Activated naive CD8-positive, alpha-beta T cell treated with anti-CD3 and anti-CD28 coated beads for 36 hours (primary cell): ENCODE measurements around the gene EIF2S3B. TPM values are rescaled to one million over a fixed set of nuclear protein-coding genes. Genes with fewer than 3 reads are reported as not detected.
A peak's percentile ranks its signal among the peaks of the same experiment; 100 is the strongest.
"Not testable (repeated sequence)": the region's sequence is repeated elsewhere in the genome, so short reads cannot be mapped to it uniquely, and the experiment has no call there.

Experiments used
- DNase-seq: peaks from one replicate; pipeline ENCODE4 v3.0.0; 2021
- H3K27ac Mint-ChIP-seq: one replicate; pipeline ENCODE4 v1.8.0; 2022; ENCODE audit warnings: mild to moderate bottlenecking, moderate library complexity, mixed read lengths
- H3K27me3 Mint-ChIP-seq: one replicate; pipeline ENCODE4 v1.8.0; 2022; ENCODE audit warnings: mild to moderate bottlenecking, mixed read lengths
- H3K36me3 Mint-ChIP-seq: one replicate; pipeline ENCODE4 v1.8.0; 2021; ENCODE audit warnings: mild to moderate bottlenecking, mixed read lengths
- H3K4me1 Mint-ChIP-seq: one replicate; pipeline ENCODE4 v1.8.0; 2021; ENCODE audit warnings: mixed read lengths
- H3K4me3 Mint-ChIP-seq: one replicate; pipeline ENCODE4 v1.8.0; 2022; ENCODE audit warnings: mild to moderate bottlenecking, moderate library complexity, mixed read lengths
- H3K9me3 Mint-ChIP-seq: one replicate; pipeline ENCODE4 v1.8.0; 2022; ENCODE audit warnings: mixed read lengths
- total RNA-seq, 2 experiments: library from RNA; stranded (reverse); gene quantifications; one replicate each; pipeline ENCODE4 v1.2.3, GENCODE V29; 2021

Gene EIF2S3B
- total RNA-seq, result 1 to 10 TPM; 2.4 to 2.6 TPM

DNA sequence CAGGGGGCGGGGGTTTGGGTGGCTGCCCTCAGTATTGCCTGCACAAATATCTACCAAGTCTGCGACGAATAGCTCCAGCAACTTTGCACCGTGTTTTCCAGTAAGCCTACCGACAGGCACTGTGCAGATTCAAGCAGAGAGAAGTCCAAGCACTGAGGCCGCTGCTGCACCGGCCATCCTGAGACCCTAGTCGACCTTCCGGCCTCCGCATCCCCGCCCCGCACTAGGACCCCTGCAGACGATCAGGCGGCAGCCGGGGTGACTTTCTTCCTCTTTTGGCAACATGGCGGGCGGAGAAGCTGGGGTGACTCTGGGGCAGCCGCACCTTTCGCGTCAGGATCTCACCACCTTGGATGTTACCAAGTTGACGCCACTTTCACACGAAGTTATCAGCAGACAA lies at the start of gene EIF2S3B:
Gene EIF2S3B (plus strand): TSS at position 271 of the 400 bp plus-strand sequence. CDS start 13 bp downstream, at position 284.
- Mint-ChIP-seq H3K4me3 (no peak within 1 kb of the TSS), H3K4me1 (peaks cover 33% of the 10 kb centered on the region), H3K36me3 (peaks cover 18% of the 10 kb centered on the region), H3K27me3 (no peaks in the 10 kb centered on the region), H3K27ac (no peak within 1 kb of the TSS), H3K9me3 (peaks cover 19% of the 10 kb centered on the region)
- no peak for DNase-seq

DNA sequence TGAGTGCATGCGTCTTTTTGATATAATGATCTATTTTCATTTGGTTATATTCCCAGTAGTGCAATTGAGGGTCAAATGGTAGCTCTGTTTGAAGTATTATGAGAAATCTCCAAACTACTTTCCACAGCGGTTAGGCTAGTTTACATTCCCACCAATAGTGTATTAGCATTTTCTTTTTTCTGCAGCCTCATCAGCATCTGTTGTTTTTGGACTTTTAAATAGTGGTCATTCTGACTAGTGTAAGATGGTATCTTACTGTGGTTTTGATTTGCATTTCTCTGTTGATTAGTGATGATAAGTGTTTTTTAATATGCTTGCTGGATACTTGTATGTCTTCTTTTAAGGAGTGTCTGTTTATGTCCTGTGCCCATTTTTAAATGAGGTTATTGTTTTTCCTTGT lies 48.8 kb upstream of the EIF2S3B start:
- Mint-ChIP-seq H3K27ac (no peak overlapping the region), H3K36me3 (peaks cover 29% of the 10 kb centered on the region), H3K27me3 (no peaks in the 10 kb centered on the region), H3K9me3 (peaks cover 50% of the 10 kb centered on the region), H3K4me3 (no peak overlapping the region), H3K4me1 (peaks cover 4% of the 10 kb centered on the region)
- no peak for DNase-seq

DNA sequence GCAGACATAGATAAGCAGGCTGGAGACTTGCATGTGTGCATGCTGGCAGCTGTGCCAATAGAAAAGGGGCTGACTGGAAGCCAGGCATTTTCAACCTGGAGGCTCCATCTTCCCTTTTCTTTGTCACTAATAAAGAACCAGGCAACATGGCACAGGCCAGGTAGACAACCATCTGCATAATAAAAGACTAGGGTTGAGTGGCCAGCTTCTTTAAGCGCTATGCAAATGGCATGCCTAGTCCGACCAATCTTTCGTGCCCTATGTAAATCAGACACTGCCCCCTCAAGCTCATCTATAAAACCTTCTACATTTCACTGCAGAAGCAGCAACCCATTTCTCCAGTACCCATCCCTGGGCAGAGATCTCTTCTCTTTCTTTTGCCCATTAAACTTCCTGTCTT lies 47.9 kb upstream of the EIF2S3B start:
- H3K9me3 Mint-ChIP-seq, result peaks cover 59% of the 10 kb centered on the region
- no peak overlapping the region for H3K27ac Mint-ChIP-seq
- H3K4me3 Mint-ChIP-seq, result no peak overlapping the region
- peaks cover 36% of the 10 kb centered on the region for H3K36me3 Mint-ChIP-seq
- H3K4me1 Mint-ChIP-seq, result peaks cover 4% of the 10 kb centered on the region
- no peak for DNase-seq
- no peaks in the 10 kb centered on the region for H3K27me3 Mint-ChIP-seq

DNA sequence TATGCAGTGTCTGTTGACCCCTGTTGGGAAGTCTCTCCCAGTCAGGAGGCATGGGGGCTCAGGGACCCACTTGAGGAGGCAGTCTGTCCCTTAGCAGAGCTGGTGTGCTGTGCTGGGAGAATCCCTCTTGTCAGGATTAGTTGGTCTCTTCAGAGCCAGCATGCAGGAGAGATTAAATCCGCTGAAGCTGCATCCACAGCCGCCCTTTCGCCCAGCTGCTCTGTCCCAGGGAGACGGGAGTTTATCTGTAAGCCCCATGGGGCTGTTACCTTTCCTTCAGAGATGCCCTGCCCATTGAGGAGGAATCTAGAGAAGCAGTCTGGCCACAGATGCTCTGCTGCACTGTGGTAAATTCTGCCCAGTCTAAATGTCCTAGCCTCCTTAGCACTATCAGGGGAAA lies 39.4 kb upstream of the EIF2S3B start:
- Mint-ChIP-seq H3K4me1 (no peaks in the 10 kb centered on the region), H3K27me3 (no peaks in the 10 kb centered on the region), H3K36me3 (peaks cover 36% of the 10 kb centered on the region), H3K9me3 (peaks cover 46% of the 10 kb centered on the region), H3K4me3 (no peak overlapping the region), H3K27ac (no peak overlapping the region)
- no peak for DNase-seq

DNA sequence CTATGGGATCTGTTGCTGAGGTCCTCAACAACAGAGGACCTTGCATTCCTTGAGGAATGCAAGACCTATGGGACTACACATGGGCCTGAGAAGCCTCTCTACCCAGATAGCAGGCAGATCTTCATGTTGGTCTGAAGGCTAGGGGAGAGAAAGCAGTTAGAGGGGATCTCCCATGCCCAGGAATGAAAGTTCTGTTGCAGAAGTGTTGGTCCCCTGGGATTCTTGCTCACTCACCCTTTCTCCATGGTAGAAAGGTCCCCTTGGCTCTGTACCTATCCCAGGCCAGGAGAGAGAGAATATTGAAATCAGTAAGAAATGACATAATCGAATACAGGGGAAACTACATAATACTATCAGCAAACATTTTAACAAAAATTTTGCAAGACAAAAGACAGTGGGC lies 36.0 kb upstream of the EIF2S3B start:
- Mint-ChIP-seq H3K4me1 (no peaks in the 10 kb centered on the region), H3K9me3 (peaks cover 40% of the 10 kb centered on the region), H3K27me3 (no peaks in the 10 kb centered on the region), H3K27ac (no peak overlapping the region), H3K4me3 (no peak overlapping the region), H3K36me3 (peaks cover 23% of the 10 kb centered on the region)
- DNase-seq, result no peak

DNA sequence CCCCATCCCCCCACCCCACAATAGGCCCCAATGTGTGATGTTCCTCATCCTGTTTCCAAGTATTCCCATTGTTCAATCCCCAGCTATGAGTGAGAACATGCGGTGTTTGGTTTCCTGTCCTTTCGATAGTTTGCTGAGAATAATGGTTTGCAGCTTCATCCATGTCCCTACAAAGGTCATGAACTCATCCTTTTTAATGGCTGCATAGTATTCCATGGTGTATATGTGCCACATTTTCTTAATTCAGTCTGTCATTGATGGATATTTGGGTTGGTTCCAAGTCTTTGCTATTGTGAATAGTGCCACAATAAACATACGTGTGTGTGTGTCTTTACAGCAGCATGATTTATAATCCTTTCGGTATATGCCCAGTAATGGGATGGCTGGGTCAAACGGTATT lies 32.9 kb upstream of the EIF2S3B start:
- not testable (repeated sequence) for H3K4me1 Mint-ChIP-seq, H3K4me3 Mint-ChIP-seq, H3K27me3 Mint-ChIP-seq, DNase-seq, H3K27ac Mint-ChIP-seq
- Mint-ChIP-seq H3K9me3 (peaks cover 41% of the 10 kb centered on the region), H3K36me3 (peaks cover 32% of the 10 kb centered on the region)

DNA sequence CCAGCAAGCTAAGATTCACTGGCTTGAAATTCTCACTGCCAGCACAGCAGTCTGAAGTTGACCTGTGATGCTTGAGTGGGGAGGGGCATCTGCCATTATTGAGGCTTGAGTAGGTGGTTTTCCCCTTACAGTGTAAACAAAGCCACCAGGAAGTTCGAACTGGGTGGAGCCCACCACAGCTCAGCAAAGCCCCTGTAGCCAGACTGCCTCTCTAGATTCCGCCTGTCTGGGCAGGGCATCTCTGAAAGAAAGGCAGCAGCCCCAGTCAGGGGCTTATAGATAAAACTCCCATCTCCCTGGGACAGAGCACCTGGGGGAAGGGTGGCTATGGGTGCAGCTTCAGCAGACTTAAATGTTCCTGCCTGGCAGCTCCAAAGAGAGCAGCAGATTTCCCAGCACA lies 23.8 kb upstream of the EIF2S3B start:
- H3K4me3 Mint-ChIP-seq, DNase-seq, H3K27me3 Mint-ChIP-seq: not testable (repeated sequence)
- peaks cover 17% of the 10 kb centered on the region for H3K4me1 Mint-ChIP-seq
- peak overlapping the region; percentile 6 for H3K27ac Mint-ChIP-seq
- H3K9me3 Mint-ChIP-seq, result peaks cover 47% of the 10 kb centered on the region
- H3K36me3 Mint-ChIP-seq, result peaks cover 52% of the 10 kb centered on the region

DNA sequence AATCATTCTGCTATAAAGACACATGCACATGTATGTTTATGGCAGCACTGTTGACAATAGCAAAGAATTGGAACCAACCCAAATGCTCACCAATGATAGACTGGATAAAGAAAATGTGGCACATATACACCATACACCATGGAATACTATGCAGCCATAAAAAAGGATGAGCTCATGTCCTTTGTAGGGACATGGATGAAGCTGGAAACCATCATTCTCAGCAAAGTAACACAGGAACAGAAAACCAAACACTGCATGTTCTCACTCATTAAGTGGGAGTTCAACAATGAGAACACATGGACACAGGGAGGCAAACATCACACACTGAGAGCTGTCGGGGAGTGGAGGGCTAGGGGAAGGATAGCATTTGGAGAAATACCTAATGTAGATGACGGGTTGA lies 18.4 kb upstream of the EIF2S3B start:
- H3K9me3 Mint-ChIP-seq, result peaks cover 42% of the 10 kb centered on the region

DNA sequence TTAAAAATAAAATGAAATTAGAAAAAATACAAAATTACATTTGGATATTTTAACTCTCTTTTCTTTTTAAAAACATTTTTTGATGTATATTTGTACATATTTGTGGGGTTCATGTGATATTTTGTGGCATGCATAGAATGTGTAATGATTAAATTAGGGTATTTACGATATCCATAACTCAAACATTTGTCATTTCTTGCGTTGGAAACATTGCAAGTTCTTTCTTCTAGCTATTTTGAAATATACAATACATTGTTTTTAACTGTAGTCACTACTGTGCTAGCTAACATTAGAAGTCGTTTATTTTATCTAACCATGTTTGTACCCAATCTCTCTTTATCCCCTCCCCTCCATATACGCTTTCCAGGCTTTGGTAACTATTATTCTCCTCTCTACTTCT lies 13.9 kb upstream of the EIF2S3B start:
- Mint-ChIP-seq H3K9me3 (peaks cover 19% of the 10 kb centered on the region), H3K4me3 (no peak overlapping the region), H3K27ac (no peak overlapping the region)

More for the DNA sequence above, 18.4 kb upstream of the EIF2S3B start:
- not testable (repeated sequence) for DNase-seq, H3K27me3 Mint-ChIP-seq, H3K4me3 Mint-ChIP-seq, H3K27ac Mint-ChIP-seq
- Mint-ChIP-seq H3K36me3 (peaks cover 33% of the 10 kb centered on the region), H3K4me1 (peaks cover 14% of the 10 kb centered on the region)

DNA sequence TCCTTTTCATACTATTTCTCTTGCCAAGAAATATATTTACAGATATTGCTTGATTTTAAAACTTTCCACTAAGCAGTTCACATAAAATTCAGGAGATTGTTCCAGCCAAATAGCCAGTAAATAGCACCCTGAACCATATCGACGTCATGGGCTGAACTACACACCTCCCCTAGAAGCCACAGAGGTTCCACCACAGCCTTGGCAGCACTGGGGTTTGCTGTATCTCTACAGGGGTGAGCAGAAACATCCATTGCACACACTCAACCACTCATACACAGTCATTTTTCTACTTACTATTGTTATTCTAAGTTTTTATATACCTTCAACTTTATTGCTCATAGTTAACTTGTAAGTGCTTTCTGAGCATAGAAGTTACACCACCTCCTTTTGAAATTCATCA lies 8.1 kb upstream of the EIF2S3B start:
- Mint-ChIP-seq H3K27ac (peak overlapping the region; percentile 90), H3K4me3 (peak overlapping the region; percentile 55), H3K36me3 (peaks cover 21% of the 10 kb centered on the region), H3K9me3 (peaks cover 12% of the 10 kb centered on the region), H3K27me3 (no peaks in the 10 kb centered on the region), H3K4me1 (peaks cover 64% of the 10 kb centered on the region)
- DNase-seq, result peak; percentile 81

More for the DNA sequence above, 13.9 kb upstream of the EIF2S3B start:
- no peak for DNase-seq
- peaks cover 29% of the 10 kb centered on the region for H3K4me1 Mint-ChIP-seq
- no peaks in the 10 kb centered on the region for H3K27me3 Mint-ChIP-seq
- peaks cover 21% of the 10 kb centered on the region for H3K36me3 Mint-ChIP-seq

DNA sequence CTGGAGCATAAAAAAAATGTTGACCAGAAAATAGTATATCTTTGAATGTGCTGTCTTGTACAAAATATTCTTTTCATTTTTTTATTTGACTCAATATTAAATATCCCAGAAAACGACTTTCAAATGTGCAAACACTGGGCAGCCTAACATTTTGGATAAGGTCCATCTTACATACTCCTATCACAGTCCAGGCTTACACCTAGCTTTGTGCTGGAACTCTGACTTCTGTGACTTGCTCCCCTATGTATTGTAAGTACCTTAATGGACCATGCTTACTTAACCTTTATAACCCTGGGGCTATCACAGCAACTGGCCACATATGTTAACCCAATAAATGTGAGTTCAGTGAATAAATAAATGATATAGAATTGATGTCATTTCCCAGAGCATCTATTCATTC lies 7.6 kb upstream of the EIF2S3B start:
- peaks cover 12% of the 10 kb centered on the region for H3K9me3 Mint-ChIP-seq
- H3K27me3 Mint-ChIP-seq, result no peaks in the 10 kb centered on the region
- peak overlapping the region; percentile 55 for H3K4me3 Mint-ChIP-seq
- peaks cover 66% of the 10 kb centered on the region for H3K4me1 Mint-ChIP-seq
- DNase-seq, result no peak
- peaks cover 22% of the 10 kb centered on the region for H3K36me3 Mint-ChIP-seq
- peak overlapping the region; percentile 90 for H3K27ac Mint-ChIP-seq

DNA sequence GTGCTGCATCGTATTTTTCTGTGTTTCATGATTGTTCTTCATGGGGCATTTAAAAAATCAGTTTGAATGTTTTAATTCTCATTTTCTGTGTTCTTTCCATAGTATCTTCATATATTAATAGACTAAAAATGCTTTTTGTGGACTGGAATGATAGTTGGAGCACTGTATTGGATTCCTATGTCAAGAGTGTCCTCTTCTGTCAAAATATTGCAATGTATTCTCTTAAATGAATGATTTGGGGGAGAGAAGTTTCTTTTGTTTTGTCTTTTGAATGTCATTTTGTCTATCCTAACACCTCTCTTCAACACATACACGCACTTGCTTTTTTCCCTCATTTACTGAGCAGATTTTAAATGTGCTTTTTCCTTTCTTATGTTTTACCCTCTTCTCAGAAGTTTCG lies 4.7 kb upstream of the EIF2S3B start:
- DNase-seq, result no peak
- Mint-ChIP-seq H3K4me3 (peak overlapping the region; percentile 1), H3K36me3 (peaks cover 12% of the 10 kb centered on the region), H3K27ac (peak overlapping the region; percentile 55), H3K4me1 (peaks cover 65% of the 10 kb centered on the region), H3K9me3 (peaks cover 5% of the 10 kb centered on the region), H3K27me3 (no peaks in the 10 kb centered on the region)

DNA sequence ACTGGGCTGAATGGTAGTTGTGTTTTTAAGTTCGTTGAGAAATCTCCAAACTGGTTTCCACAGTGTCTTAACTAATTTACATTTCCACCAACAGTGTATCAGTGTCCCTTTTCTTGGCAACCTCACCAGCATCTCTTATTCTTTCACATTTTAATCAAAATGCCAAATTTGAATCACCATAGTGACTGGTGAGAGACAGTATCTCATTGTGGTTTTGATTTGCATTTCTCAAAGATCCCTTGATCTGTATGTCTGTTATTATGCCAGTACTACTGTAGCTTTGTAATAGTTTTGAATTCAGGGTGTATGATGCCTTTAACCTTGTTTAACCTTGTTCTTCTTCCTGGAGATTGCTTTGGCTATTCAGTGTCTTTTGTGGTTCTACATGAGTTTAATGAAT lies 2.2 kb upstream of the EIF2S3B start:
- H3K27ac Mint-ChIP-seq, result peak overlapping the region; percentile 70
- peaks cover 51% of the 10 kb centered on the region for H3K4me1 Mint-ChIP-seq
- peaks cover 19% of the 10 kb centered on the region for H3K9me3 Mint-ChIP-seq
- no peak for DNase-seq
- H3K27me3 Mint-ChIP-seq, result no peaks in the 10 kb centered on the region
- H3K36me3 Mint-ChIP-seq, result peaks cover 18% of the 10 kb centered on the region
- no peak overlapping the region for H3K4me3 Mint-ChIP-seq

DNA sequence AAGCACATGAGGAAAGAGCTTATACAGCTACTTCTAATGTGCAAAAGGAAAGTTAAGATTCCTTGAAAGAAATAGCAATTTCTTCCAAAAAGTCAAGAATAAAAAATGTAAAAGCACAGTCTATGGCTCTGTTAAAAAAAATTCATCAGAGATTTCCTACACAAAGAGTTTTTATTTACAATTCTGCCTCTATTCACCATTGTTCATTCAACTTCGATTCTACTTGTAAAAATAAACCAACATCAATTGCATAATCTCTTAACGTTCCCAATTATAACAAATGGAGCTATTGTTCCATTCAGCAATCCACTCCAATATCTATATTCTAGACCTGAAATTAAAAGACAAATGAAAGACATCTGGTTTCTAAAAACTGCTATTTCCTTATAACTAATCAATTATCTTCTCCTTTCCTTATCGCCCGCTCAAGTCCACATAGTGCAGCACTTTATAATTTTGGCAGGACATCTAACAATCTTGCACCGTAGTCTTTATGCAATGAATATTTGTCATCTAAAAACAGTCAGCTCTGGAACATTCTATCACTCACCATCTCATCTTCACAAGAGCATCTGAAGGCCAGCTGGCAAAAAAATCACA lies 6.2 kb downstream of the EIF2S3B start:
- no peaks in the 10 kb centered on the region for H3K27me3 Mint-ChIP-seq
- H3K36me3 Mint-ChIP-seq, result peaks cover 3% of the 10 kb centered on the region
- no peak overlapping the region for H3K4me3 Mint-ChIP-seq
- peaks cover 10% of the 10 kb centered on the region for H3K9me3 Mint-ChIP-seq
- no peak for DNase-seq
- no peak overlapping the region for H3K27ac Mint-ChIP-seq
- no peaks in the 10 kb centered on the region for H3K4me1 Mint-ChIP-seq

DNA sequence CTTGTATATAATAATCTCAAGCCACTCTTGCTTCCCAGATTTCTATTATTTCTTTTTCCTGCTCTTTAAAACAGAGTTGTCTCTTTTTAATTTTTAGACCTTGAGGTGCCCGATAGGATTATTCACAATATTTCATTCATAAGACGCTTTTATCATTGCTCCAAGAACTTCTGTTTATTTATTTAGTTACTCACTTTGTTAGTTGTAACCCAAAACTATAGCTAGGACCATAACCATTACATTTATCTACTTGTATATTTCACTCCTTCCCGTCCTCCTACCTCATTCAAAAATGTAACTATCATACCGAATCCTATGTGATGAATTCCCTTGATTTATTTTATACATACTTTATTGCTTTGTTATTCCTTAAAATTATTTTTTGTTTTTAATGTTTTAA lies 7.1 kb downstream of the EIF2S3B start:
- peaks cover 5% of the 10 kb centered on the region for H3K9me3 Mint-ChIP-seq
- no peaks in the 10 kb centered on the region for H3K27me3 Mint-ChIP-seq
- peaks cover 3% of the 10 kb centered on the region for H3K36me3 Mint-ChIP-seq
- no peak for DNase-seq
- H3K4me1 Mint-ChIP-seq, result no peaks in the 10 kb centered on the region
- H3K4me3 Mint-ChIP-seq, result no peak overlapping the region
- H3K27ac Mint-ChIP-seq, result no peak overlapping the region

DNA sequence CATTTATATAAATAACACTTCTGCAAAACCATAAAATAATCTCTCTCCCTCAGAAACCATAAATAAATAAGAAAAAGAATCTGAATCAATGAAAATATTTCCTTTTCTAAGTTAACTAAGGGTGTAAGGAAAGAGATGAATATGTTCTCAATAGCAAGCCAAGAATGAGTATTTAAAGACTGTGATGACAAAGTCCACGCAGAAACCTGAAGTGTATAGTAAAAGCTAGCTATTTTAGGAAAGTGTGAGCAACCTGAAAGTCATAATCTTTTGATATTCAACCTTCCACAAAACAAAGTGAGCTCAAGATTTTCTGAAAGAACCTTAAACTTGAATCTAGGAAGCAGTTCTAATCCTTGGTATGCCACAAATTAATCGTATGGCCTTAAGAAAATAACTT lies 15.9 kb downstream of the EIF2S3B start:
- Mint-ChIP-seq H3K4me3 (no peak overlapping the region), H3K36me3 (peaks cover 7% of the 10 kb centered on the region), H3K9me3 (peaks cover 4% of the 10 kb centered on the region), H3K4me1 (peaks cover 23% of the 10 kb centered on the region), H3K27ac (no peak overlapping the region), H3K27me3 (no peaks in the 10 kb centered on the region)
- no peak for DNase-seq
